GM23338 (cell line): ENCODE measurements around the gene FCSK. TPM values are rescaled to one million over a fixed set of nuclear protein-coding genes. Genes with fewer than 3 reads are reported as not detected.

ENCODE experiments used
- ATAC-seq: fragments of 200-7000 bp; cut with Tn5 transposase; 3 replicates; pipeline ENCODE4 v1.9.1; 2020
- DNase-seq: peaks from one replicate; pipeline ENCODE4 v3.0.0-alpha.2; 2015; ENCODE audit warnings: low spot score
- H2AFZ ChIP-seq: fragments of 200-600 bp; sonication (generic); 2 replicates; pipeline ENCODE4 v1.8.0; 2016; ENCODE audit warnings: antibody characterized with exemption, mild to moderate bottlenecking, moderate library complexity
- H3F3A ChIP-seq: fragments of 200-600 bp; sonication (generic); replicated peaks from 2 replicates; pipeline ENCODE4 v1.8.0; 2017; ENCODE audit warnings: antibody characterized with exemption, mixed run types, low read depth
- H3K27ac ChIP-seq: fragments of 200-600 bp; sonication (generic); 2 replicates; pipeline ENCODE4 v1.6.1; 2016; ENCODE audit warnings: low read depth
- H3K27me3 ChIP-seq: fragments of 200-600 bp; sonication (generic); 2 replicates; pipeline ENCODE4 v1.8.0; 2016; ENCODE audit warnings: mild to moderate bottlenecking, mixed run types, moderate library complexity; ENCODE audit not compliant: insufficient read depth
- H3K36me3 ChIP-seq: fragments of 200-600 bp; sonication (generic); 2 replicates; pipeline ENCODE4 v1.8.0; 2016; ENCODE audit warnings: mild to moderate bottlenecking; ENCODE audit not compliant: insufficient read depth
- H3K4me1 ChIP-seq: fragments of 200-600 bp; sonication (generic); 2 replicates; pipeline ENCODE4 v1.8.0; 2016; ENCODE audit warnings: mild to moderate bottlenecking, moderate library complexity; ENCODE audit not compliant: insufficient read depth
- H3K4me2 ChIP-seq: fragments of 200-600 bp; sonication (generic); 2 replicates; pipeline ENCODE4 v1.7.1; 2017; ENCODE audit warnings: mixed run types
- H3K4me3 ChIP-seq: fragments of 200-600 bp; sonication (generic); 2 replicates; pipeline ENCODE4 v1.6.1; 2016; ENCODE audit warnings: mixed run types
- H3K79me2 ChIP-seq: fragments of 200-600 bp; sonication (generic); replicated peaks from 2 replicates; pipeline ENCODE4 v1.8.0; 2017; ENCODE audit warnings: mild to moderate bottlenecking; ENCODE audit not compliant: insufficient read depth
- H3K9me2 ChIP-seq: fragments of 200-600 bp; sonication (generic); 2 replicates; pipeline ENCODE4 v1.8.0; 2017; ENCODE audit not compliant: insufficient read depth
- H4K20me1 ChIP-seq: fragments of 200-600 bp; sonication (generic); replicated peaks from 2 replicates; pipeline ENCODE4 v1.8.0; 2017; ENCODE audit warnings: mild to moderate bottlenecking; ENCODE audit not compliant: insufficient read depth
- H3K27ac Mint-ChIP-seq: 2 replicates; pipeline ENCODE4 v1.8.0; 2020; ENCODE audit warnings: inconsistent platforms, mild to moderate bottlenecking, moderate library complexity, mixed read lengths
- H3K27me3 Mint-ChIP-seq: 3 replicates; pipeline ENCODE4 v1.8.0; 2022; ENCODE audit warnings: low read depth, mild to moderate bottlenecking, moderate library complexity, mixed read lengths, inconsistent platforms; ENCODE audit not compliant: insufficient read depth, poor library complexity
- H3K36me3 Mint-ChIP-seq: 3 replicates; pipeline ENCODE4 v1.8.0; 2021; ENCODE audit warnings: low read depth, mild to moderate bottlenecking, inconsistent platforms, moderate library complexity, mixed read lengths
- H3K4me1 Mint-ChIP-seq: 3 replicates; pipeline ENCODE4 v1.8.0; 2020; ENCODE audit warnings: mild to moderate bottlenecking, inconsistent platforms, mixed read lengths
- H3K4me3 Mint-ChIP-seq: 3 replicates; pipeline ENCODE4 v1.8.0; 2021; ENCODE audit warnings: moderate library complexity, mild to moderate bottlenecking, inconsistent platforms, mixed read lengths
- H3K9me3 Mint-ChIP-seq: 3 replicates; pipeline ENCODE4 v1.8.0; 2020; ENCODE audit warnings: moderate library complexity, mild to moderate bottlenecking, inconsistent platforms, mixed read lengths
- CREB1 ChIP-seq: fragments of 250-450 bp; sonication (Bioruptor Pico); IDR thresholded peaks from 2 replicates; pipeline ENCODE4 v1.5.0; 2020; ENCODE audit warnings: low read depth, mild to moderate bottlenecking, moderate library complexity
- CTCF ChIP-seq, 2 experiments: fragments of 200-600 bp in 1 of 2; sonication (generic) in 1 of 2; conservative IDR thresholded peaks; 2 replicates each; pipeline versions ENCODE4 v1.5.1 to v1.6.1; 2016 to 2017; ENCODE audit warnings: antibody characterized with exemption in 2 of 2, low read depth in 2 of 2, mild to moderate bottlenecking in 2 of 2, moderate library complexity in 1 of 2
- ETS1 ChIP-seq: IDR thresholded peaks from 2 replicates; pipeline ENCODE4 v1.6.1; 2016; ENCODE audit warnings: antibody characterized with exemption
- EZH2 ChIP-seq: fragments of 200-600 bp; sonication (generic); IDR thresholded peaks from one replicate; pipeline ENCODE4 v1.8.0; 2017; ENCODE audit warnings: antibody characterized with exemption, mild to moderate bottlenecking, low read depth; ENCODE audit not compliant: unreplicated experiment
- EZH2phosphoT487 ChIP-seq: fragments of 200-600 bp; sonication (generic); IDR thresholded peaks from one replicate; pipeline ENCODE4 v1.8.1; 2018; ENCODE audit warnings: antibody characterized with exemption; ENCODE audit not compliant: unreplicated experiment
- JUNB ChIP-seq: IDR thresholded peaks from one replicate; pipeline ENCODE4 v1.6.1; 2016; ENCODE audit warnings: antibody characterized with exemption; ENCODE audit not compliant: unreplicated experiment
- NANOG ChIP-seq: IDR thresholded peaks from 2 replicates; pipeline ENCODE4 v1.6.1; 2016; ENCODE audit warnings: antibody characterized with exemption, borderline replicate concordance
- POLR2AphosphoS5 ChIP-seq: IDR thresholded peaks from 2 replicates; pipeline ENCODE4 v1.6.1; 2016; ENCODE audit warnings: antibody characterized with exemption, low read depth
- STAT1 ChIP-seq: IDR thresholded peaks from one replicate; pipeline ENCODE4 v1.6.1; 2016; ENCODE audit warnings: antibody characterized with exemption; ENCODE audit not compliant: unreplicated experiment
- ZNF331 ChIP-seq: fragments of 250-450 bp; sonication (Bioruptor Pico); IDR thresholded peaks from 2 replicates; pipeline ENCODE4 v1.5.0; 2020; ENCODE audit warnings: low read depth, mild to moderate bottlenecking, moderate library complexity
- ZNF462 ChIP-seq: fragments of 250-450 bp; sonication (Bioruptor Pico); IDR thresholded peaks from 2 replicates; pipeline ENCODE4 v1.5.0; 2020; ENCODE audit warnings: mild to moderate bottlenecking, moderate library complexity
- polyA plus RNA-seq: library from polyadenylated mRNA; unstranded; fragments of >200 nt; fragmentation: Nextera tagmentation; extraction: Ambion mirVana; gene quantifications from 2 replicates; pipeline ENCODE4 v1.2.1, GENCODE V29; 2016
- total RNA-seq: library from RNA; depleted of rRNA; stranded (reverse); fragments of >200 nt; shearing (Covaris generic); gene quantifications from 2 replicates; pipeline ENCODE4 v1.2.3, GENCODE V29; 2014

Gene FCSK
- total and polyA plus RNA-seq, 2 experiments from 2014 or later: 2.3 to 4.0 TPM

GRCh38 chr16:70417661-70418060, 36.7 kb upstream of the FCSK start (continued):
- no peak for TF ChIP-seq CTCF (conservative IDR thresholded peaks at IDR 0.05; ENCODE audit: low read depth in 2 of 2)

GRCh38 chr16:70418274-70418992, 36.0 kb upstream of the FCSK start:
- H3K4me3 ChIP-seq: no peak overlapping the region
- H3K4me2 ChIP-seq: peak overlapping the region; percentile 65; the same call in 1 of the 2 replicates
- no peak overlapping the region for H2AFZ ChIP-seq
- peaks cover 73% of the 10 kb centered on the region for H3K79me2 ChIP-seq
- H3K27me3 ChIP-seq: no peaks in the 10 kb centered on the region
- Mint-ChIP-seq H3K27me3 (peaks cover 16% of the 10 kb centered on the region), H3K4me3 (no peak overlapping the region), H3K27ac (no peak overlapping the region), H3K4me1 (peaks cover 70% of the 10 kb centered on the region), H3K9me3 (no peaks in the 10 kb centered on the region), H3K36me3 (peaks cover 3% of the 10 kb centered on the region; the same call in 1 of the 3 replicates)
- no peak for DNase-seq
- no peak overlapping the region for H3K27ac ChIP-seq
- peaks cover 5% of the 10 kb centered on the region; the same call in 1 of the 2 replicates for H3F3A ChIP-seq
- peaks cover 40% of the 10 kb centered on the region for H3K4me1 ChIP-seq
- peaks cover 24% of the 10 kb centered on the region for H4K20me1 ChIP-seq
- no peaks in the 10 kb centered on the region for H3K9me2 ChIP-seq
- ATAC-seq: peak; percentile 39
- no peaks in the 10 kb centered on the region for H3K36me3 ChIP-seq
- TF ChIP-seq POLR2AphosphoS5 (no peak), CTCF (conservative IDR thresholded peaks at IDR 0.05; ENCODE audit: low read depth in 2 of 2) (no peak), JUNB (no peak), ZNF331 (CRISPR knock-in tag) (no peak), EZH2phosphoT487 (no peak), NANOG (no peak), ZNF462 (CRISPR knock-in tag) (no peak), ETS1 (no peak), STAT1 (no peak), CREB1 (CRISPR knock-in tag) (no peak), EZH2 (no peak)
